ENCODE data around the gene TMX1.

The TMX1 gene

GRCh38 chr14:51244591-51244990 is 4.5 kb downstream of the TMX1 start:
- DNase-seq = no peak

DNA sequence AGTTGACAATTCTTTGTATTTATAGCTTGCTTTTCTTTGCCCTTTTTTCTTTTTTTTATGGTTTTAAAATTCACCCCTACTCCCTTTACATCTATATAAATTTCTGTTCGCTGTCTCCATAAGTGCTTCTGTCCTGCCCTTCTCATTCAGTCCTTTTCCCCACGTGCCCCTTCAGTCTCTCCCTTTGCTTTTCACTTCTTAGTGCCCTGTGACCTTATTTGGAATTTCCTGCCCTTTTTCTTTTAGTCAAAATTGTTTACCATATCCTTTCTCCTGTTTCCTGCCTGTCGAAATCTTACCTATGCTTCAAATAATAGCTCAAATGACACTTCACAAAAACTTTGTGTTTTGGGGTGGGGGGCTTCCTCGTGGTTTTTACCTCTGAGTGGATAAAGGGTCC is 6.0 kb downstream of the TMX1 start:
- DNase-seq = no peak

DNA sequence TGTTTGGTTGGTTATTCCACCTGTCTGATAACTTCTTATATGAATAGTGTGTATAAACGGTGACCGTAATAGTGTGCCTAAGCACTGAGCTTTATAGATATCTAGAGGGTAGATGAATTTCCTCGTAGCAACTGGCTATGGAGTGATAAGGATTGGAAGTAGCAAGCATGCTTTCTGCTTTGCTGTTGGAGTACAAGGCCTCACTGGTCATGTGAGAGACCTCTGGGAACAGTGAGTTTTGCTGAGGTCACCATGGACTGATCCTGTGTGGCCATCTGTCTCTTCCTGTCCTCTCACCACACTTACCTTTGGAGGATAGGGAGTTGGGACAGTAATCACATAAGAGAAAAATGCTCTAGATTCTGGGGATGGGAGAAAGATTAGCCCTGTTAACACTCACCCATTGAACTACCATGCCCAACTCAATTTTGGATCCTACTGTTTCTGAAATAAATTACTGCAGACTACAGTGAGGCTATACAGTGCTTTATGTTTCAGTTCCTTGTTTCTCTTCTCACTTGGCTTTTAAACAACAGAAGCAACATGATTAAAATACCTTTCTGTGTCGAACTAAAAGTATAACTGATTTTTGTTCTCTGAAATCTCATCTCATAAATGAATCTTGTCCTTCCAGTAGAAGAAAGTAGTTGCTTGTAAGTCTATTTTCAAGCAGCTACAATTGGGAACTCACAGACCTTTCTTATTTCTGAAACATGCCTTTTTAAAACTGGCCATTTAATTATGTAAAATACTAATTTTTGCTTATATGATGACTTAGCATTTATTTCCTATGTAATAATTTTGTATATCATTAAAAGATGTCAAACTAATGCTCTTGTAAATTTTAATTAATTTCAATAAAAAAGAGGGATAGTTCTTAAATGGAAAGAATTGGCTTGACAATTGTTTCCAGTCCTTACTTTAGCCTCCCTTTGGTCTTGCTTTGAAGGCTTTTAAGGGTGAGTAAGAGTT is 8.3 kb downstream of the TMX1 start:
- DNase-seq = no peak

GRCh38 chr14:51251486-51251885 is 11.4 kb downstream of the TMX1 start:
- DNase-seq = no peak

DNA sequence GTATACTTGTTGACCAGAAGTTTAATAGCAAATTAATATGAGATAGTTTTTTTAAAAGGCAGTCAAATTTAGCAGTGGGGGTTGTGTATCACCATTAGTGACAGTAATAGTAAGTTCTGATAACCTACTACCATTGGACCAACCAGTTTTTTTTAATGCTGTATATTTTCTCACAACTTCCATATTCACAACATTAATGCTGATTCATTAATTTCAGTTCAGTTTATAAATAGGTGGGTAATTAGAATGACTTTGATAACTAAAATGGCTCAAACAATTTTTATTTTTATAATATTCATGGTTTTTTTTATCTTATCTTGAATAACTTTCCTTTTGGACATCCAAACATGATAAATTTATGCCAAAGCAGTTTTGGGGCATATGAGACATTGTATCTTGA is 13.8 kb downstream of the TMX1 start:
- no peak for DNase-seq

GRCh38 chr14:51258280-51258679 is 18.2 kb downstream of the TMX1 start:
- no peak for DNase-seq

DNA sequence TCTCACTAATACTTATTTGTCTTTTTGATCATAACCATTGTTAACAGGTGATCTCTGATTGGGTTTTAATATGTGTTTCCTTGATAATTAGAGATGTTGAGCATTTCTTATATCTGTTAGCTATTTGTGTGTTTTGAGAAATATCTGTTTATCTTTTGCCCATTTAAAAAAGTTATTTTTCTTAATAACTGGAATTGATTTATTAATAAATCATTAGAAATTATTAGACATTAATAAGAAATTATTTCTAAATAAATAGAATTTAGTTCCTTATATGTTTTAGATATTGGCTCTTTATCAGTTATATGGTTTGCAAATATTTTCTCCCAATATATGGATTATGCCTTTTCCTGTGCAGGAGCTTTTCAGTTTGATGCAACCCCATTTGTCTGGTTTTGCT is 18.7 kb downstream of the TMX1 start:
- no peak for DNase-seq

DNA sequence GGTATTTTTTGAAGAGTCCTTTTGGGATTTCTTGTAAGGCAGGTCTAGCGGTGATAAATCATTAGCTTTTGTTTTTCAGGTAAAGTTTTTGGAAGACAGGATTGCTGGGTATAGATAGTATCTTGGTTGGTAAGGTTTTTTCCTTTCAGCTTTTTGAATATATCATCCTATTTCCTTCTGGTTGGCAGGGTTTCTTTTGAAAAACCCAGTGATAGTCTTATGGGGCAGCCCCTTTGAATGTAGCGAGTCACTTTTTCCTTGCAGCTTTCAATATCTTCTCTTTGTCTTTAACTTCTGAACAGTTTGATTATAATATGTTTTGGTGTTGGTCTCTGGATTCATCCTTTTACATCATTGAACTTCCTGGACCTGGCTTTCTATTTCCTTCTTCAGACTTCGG is 20.2 kb downstream of the TMX1 start:
- no peak for DNase-seq

DNA sequence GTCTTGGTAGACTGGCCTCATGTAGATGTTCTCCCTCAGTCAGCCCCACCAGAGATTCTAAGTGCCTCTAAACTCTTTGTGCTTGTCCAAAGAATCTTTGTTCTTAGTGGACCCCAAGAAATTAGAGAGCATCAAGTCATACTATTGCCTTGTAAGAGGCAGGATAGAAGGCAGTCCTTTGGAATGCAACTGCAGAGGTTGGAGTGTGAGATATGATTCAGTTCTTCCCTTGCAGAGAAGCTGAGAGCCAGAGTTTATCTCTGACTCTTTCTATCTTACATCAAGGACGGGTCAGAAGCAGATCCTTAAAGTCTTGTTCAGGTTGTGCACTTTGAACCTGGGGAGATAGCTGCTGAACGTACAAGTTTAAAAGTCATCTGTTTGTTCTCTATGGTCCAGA is 21.1 kb downstream of the TMX1 start:
- no peak for DNase-seq

GRCh38 chr14:51262868-51263267 is 22.8 kb downstream of the TMX1 start:
- DNase-seq = no peak

- no peak for DNase-seq
Measured at GRCh38 chr14:51269634-51270033, 29.6 kb downstream of the TMX1 start.

GRCh38 chr14:51276605-51277004 is 36.6 kb downstream of the TMX1 start:
- no peak for DNase-seq

- DNase-seq = no peak
Measured at GRCh38 chr14:51277753-51278415, 37.8 kb downstream of the TMX1 start.

DNA sequence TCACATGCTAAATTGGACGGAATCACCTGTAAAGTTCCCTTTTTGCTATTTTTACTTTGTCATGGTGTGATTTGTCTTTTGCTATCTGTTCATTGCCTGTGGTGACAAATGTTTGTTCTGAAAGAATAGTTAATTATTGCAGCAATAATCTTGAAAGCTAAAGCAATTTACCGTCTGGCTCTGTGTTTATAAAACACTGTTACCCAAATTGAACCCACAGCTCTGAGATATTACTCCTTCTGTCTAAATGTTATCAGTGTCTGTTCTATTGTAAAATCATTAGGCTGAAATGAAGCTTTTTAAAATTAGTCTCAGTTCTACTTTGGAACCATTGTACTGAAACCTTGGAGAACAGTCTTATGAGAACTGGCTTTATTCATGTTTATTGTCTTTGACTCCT is 42.5 kb downstream of the TMX1 start:
- DNase-seq = no peak

GRCh38 chr14:51283402-51284085 is 43.5 kb downstream of the TMX1 start:
- peak; percentile 95 for DNase-seq

- no peak for DNase-seq
Measured at GRCh38 chr14:51284241-51284640, 44.2 kb downstream of the TMX1 start.

DNA sequence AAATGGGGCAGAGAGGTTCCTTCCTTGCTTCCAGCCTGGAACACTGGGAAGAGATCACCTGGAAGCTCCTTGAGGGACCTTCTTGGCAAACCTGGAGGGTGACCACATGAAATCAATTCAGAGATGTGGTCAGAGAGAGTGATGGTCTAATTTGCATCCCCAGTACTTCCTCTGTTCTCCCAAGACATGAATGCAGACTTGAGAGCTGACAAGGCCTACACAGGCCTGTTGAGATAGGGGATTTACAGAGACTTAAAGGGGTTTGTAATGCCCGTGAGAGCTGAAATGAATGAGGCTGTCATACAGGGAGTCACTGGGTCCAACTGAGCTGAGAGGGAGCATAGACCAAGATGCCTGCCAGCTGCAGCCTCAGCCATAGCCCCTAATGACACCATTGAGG is 45.1 kb downstream of the TMX1 start:
- no peak for DNase-seq

- no peak for DNase-seq
Measured at GRCh38 chr14:51289169-51289568, 49.1 kb downstream of the TMX1 start.

DNA sequence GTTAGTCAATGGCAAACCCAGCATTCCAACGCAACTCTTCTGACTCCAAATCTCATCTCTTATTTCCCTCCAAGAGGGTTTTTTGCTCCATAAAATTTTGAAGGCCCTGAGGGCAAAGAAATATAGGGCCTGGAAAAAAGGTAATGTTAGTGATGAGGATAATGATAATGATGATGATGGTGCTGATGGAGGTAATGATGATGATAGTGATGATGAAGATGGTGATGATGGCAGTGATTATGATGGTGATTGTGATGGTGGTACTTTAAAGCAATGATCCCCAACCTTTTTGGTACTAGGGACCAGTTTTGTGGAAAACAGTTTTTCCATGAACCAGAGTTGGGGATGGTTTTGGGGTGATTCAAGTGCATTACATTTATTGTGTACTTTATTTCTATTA is 50.1 kb downstream of the TMX1 start:
- DNase-seq = no peak

GRCh38 chr14:51291016-51291415 is 51.0 kb downstream of the TMX1 start:
- no peak for DNase-seq

DNA sequence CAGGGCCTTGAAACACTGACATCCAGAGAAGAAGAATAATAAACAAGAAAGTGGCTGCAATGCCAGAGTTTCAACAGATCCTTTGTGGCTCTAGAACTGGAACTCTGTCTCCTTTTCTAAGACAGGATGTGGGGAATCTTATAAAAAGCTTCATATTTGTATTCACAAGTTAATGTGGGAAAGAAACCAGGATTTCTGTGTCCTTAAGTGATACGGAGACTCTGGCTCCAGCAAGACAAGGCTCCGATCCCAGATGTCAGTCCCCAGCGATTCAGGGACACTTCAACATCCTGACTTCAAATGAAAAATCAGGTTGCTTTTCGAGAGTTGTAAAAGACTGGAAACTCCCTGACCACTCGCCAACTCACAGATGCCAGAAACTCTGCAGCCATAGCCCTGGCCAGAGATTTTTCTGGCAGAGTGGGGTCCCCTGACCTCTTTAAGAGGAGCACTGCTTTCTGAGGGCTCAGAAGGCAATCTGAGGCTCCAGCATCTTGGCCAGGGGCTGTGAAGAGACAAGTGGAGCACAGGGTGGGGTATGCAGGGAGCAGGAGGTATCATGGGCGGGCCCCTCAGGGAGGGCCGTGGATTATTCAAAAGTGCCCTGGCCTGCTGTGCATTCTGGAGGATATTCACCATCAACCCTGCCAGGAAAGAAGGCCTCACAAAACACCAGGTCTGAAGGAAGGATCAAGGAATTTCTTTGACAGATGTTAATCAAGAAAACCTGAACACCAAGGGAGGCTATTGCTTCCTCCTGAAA is 53.3 kb downstream of the TMX1 start:
- no peak for DNase-seq

- no peak for DNase-seq
Measured at GRCh38 chr14:51293912-51294389, 53.9 kb downstream of the TMX1 start.
